Left ventricle myocardium inferior (tissue), 1 donor: ENCODE measurements around the gene SAMM50. TPM values are rescaled to one million over a fixed set of nuclear protein-coding genes. Genes with fewer than 3 reads are reported as not detected.

Source experiments
- DNase-seq: peaks from one replicate; pipeline ENCODE4 v3.0.0-alpha.2; 2020
- H3K27ac ChIP-seq: fragments of 200-600 bp; replicated peaks from 2 replicates; pipeline ENCODE4 v1.8.0; 2021
- H3K27me3 ChIP-seq: fragments of 200-600 bp; 2 replicates; pipeline ENCODE4 v1.8.0; 2021; ENCODE audit warnings: low read depth
- H3K36me3 ChIP-seq: fragments of 200-600 bp; 2 replicates; pipeline ENCODE4 v1.8.0; 2021
- H3K4me1 ChIP-seq: fragments of 200-600 bp; 2 replicates; pipeline ENCODE4 v1.8.0; 2021
- H3K4me3 ChIP-seq: fragments of 200-600 bp; 2 replicates; pipeline ENCODE4 v1.8.0; 2021; ENCODE audit warnings: mild to moderate bottlenecking, moderate library complexity
- H3K9me3 ChIP-seq: fragments of 200-600 bp; replicated peaks from 2 replicates; pipeline ENCODE4 v1.8.0; 2021
- CTCF ChIP-seq: fragments of 200-600 bp; IDR thresholded peaks from 2 replicates; pipeline ENCODE4 v1.8.0; 2021; ENCODE audit warnings: antibody characterized with exemption, mild to moderate bottlenecking, borderline replicate concordance
- intact Hi-C: fragments of 100-400 bp; cut with micrococcal nuclease; formaldehyde crosslinking; loops from one replicate; pipeline ENCODE4 v1.11.0; 2022
- long read RNA-seq: library from polyadenylated mRNA; unstranded; transcript quantifications from one replicate; pipeline ENCODE4 v2.0.0, GENCODE V29; 2021
- total RNA-seq: library from RNA; stranded (reverse); fragmentation: NEBNext Ultra II Directional; extraction: Animal tissue kit (Norgen Biotek cat#: 25700); gene quantifications from one replicate; pipeline ENCODE4 v1.2.1, GENCODE V29; 2021
- donor health status: DM: no; HTN: yes; CAD: no; lungs with severe emphysema.

SAMM50 gene
- 72.0 TPM for total RNA-seq
- long read RNA-seq, transcript SAMM50-201 (15 exons, 1,717 nt) = major isoform, 137 of 186 reads
- long read RNA-seq, partial matches to known transcripts = 43 of 186 reads
- long read RNA-seq, other reads (novel, unspliced or antisense) = 6 of 186 reads

- H3K27me3 ChIP-seq = peaks cover 17% of the 10 kb centered on the region
- peaks cover 41% of the 10 kb centered on the region for H3K4me1 ChIP-seq
- no peak for TF ChIP-seq CTCF
- no peaks in the 10 kb centered on the region for H3K9me3 ChIP-seq
- H3K4me3 ChIP-seq = peak within 1 kb of the TSS; percentile 98
- H3K36me3 ChIP-seq = no peaks in the 10 kb centered on the region
- peak within 1 kb of the TSS; percentile 96 for H3K27ac ChIP-seq
- peak; percentile 93 for DNase-seq
- intact Hi-C loops = no loop called here
These were observed at the start of gene SAMM50 for GRCh38 chr22:43955040-43955882. TSS of gene SAMM50 (plus strand) at chr22:43955442. CDS start at chr22:43955578, 136 bp downstream.

GRCh38 chr22:43905681-43906080, 49.6 kb upstream of the SAMM50 start:
- no peak for TF ChIP-seq CTCF
- Histone ChIP-seq H3K27ac (no peak overlapping the region), H3K4me3 (no peak overlapping the region), H3K4me1 (no peaks in the 10 kb centered on the region), H3K27me3 (peaks cover 75% of the 10 kb centered on the region), H3K9me3 (no peaks in the 10 kb centered on the region), H3K36me3 (no peaks in the 10 kb centered on the region)
- DNase-seq = no peak
- intact Hi-C loops = no loop called here

DNA sequence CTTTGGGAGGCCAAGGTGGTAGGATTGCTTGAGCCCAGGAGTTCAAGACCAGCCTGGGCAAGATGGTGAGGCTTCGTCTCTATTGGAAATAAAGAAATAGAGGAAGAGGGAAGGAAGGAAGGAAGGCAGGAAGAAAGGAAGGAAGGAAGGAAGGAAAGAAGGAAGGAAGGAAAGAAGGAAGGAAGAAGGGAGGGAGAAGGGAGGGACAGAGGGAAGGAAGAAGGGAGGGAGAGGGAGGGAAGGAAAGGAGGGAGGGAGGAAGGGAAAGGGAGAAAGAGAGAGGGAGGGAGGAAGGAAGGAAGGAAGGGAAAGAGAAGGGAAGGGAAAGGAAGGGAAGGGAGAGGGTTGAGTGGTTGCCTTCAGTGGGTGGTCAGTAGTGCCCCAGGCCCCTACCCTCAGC, 45.5 kb upstream of the SAMM50 start:
- H3K4me3 ChIP-seq = no peak overlapping the region
- H3K27me3 ChIP-seq = peaks cover 65% of the 10 kb centered on the region
- TF ChIP-seq CTCF = no peak
- H3K27ac ChIP-seq = no peak overlapping the region
- H3K9me3 ChIP-seq = no peaks in the 10 kb centered on the region
- no peak for DNase-seq
- intact Hi-C loops = no loop called here
- no peaks in the 10 kb centered on the region for H3K4me1 ChIP-seq
- no peaks in the 10 kb centered on the region for H3K36me3 ChIP-seq

DNA sequence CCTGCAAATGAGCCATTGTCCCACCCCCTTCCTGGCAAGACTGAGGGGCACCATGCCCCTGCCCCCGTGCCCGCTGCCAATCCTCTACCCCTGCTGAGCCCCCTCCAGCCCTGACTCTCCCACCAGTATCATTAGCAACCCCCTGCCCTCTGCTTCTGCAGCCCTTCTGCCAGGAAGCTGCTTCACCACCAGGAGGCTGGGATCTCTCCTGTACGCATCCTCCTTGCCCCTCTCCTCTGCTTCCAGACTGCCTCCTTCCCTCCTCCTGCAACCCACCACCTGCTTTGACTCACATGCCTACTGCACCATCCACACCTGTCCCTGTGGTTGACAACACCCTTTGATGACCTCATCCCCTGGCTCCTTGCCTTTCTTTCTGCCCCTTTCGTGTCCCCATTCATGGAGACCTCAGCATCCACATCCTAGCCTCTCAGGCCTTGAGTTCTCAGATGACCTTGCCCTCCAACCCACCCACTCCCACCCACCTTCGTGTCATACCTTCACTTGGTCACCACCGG, 45.0 kb upstream of the SAMM50 start:
- H3K27me3 ChIP-seq = peaks cover 65% of the 10 kb centered on the region
- no peak for DNase-seq
- TF ChIP-seq CTCF = no peak
- intact Hi-C loops = no loop called here
- no peak overlapping the region for H3K27ac ChIP-seq
- no peak overlapping the region for H3K4me3 ChIP-seq
- no peaks in the 10 kb centered on the region for H3K36me3 ChIP-seq
- H3K9me3 ChIP-seq = no peaks in the 10 kb centered on the region
- H3K4me1 ChIP-seq = no peaks in the 10 kb centered on the region

DNA sequence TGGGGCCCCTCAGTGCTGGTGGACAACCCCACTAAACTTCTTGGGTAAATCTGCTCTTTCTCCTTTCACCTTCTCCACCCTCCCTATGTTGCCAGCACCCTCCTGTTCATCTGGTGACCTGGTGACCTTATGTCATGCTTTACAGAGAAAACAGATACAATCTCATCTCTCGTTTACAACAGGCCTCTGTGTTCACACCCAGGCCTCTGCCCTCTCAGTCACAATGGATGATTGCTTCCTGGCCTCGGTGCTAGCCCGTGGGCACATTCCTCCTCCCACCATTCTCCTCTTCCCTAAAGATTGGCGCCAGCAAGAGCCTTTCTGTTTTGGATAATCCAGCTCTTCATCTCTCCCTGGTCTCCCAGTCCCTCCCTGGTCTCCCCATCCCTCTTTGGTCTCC, 43.9 kb upstream of the SAMM50 start:
- no peak overlapping the region for H3K4me3 ChIP-seq
- H3K27ac ChIP-seq = no peak overlapping the region
- H3K36me3 ChIP-seq = no peaks in the 10 kb centered on the region
- intact Hi-C loops = no loop called here
- no peaks in the 10 kb centered on the region for H3K9me3 ChIP-seq
- no peak for TF ChIP-seq CTCF
- no peak for DNase-seq
- H3K4me1 ChIP-seq = no peaks in the 10 kb centered on the region
- H3K27me3 ChIP-seq = peaks cover 66% of the 10 kb centered on the region
